Left colon (tissue), 2 donors: ENCODE data around the gene TRIM40. TPM values are rescaled to one million over a fixed set of nuclear protein-coding genes. Genes with fewer than 3 reads are reported as not detected.
"Not testable (repeated sequence)": the region's sequence is repeated elsewhere in the genome, so short reads cannot be mapped to it uniquely, and the experiment has no call there.

Experiments used
- ATAC-seq: fragments of 200-7000 bp; cut with Tn5 transposase; one replicate; pipeline ENCODE4 v1.9.1; 2020; ENCODE audit warnings: mild to moderate bottlenecking, moderate library complexity
- DNase-seq, 2 donors: peaks; one replicate each; pipeline ENCODE4 v3.0.0-alpha.2; 2020
- intact Hi-C, 2 donors: fragments of 100-400 bp; cut with DNase I in 1 of 2; cut with micrococcal nuclease in 1 of 2; formaldehyde crosslinking; loops; one replicate each; pipeline versions ENCODE4 v1.11.2 to v1.14.0; 2022; cut with DNase I, micrococcal nuclease
- total RNA-seq, 2 donors: library from RNA; stranded (reverse); fragmentation: NEBNext Ultra II Directional; extraction: Animal tissue kit (Norgen Biotek cat#: 25700); gene quantifications; one replicate each; pipeline ENCODE4 v1.2.1, GENCODE V29; 2021
- donor health status: DM: no; HTN: no; CAD: no.
- donor health status: DM: yes; HTN: yes; CAD: no.

Gene TRIM40
- total RNA-seq, 2 donors from 2014 or later: 13.2 to 30.7 TPM

DNA sequence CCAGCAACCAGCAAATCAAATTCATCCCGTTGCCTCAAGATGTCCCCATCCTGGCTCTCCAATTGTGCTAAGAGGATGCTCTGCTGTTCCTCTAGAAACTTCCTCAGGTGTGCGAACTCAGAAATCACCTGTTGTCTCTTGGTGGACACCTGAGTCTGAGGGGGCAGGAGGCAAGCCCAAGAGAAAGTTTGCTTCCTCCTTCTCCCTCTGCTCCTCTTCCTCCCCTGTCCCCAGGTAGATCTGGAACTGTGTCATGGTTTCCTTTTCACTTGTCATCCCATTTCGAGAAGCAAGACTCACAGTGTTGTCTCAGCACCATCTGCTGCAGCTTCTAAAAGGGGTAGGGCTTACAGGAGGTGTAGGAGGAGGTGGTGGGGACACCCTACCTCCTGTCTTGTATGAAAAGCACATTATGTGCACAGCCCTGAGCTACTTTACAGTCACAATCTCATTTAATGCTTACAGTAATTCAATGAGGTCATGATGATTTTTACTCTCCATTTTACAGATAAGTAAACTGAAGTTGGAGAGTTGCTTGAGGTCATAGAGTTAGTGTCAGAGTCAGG is 22.6 kb downstream of the TRIM40 start:
- intact Hi-C loops: no loop called here
- ATAC-seq (no peak), DNase-seq (no peak)

DNA sequence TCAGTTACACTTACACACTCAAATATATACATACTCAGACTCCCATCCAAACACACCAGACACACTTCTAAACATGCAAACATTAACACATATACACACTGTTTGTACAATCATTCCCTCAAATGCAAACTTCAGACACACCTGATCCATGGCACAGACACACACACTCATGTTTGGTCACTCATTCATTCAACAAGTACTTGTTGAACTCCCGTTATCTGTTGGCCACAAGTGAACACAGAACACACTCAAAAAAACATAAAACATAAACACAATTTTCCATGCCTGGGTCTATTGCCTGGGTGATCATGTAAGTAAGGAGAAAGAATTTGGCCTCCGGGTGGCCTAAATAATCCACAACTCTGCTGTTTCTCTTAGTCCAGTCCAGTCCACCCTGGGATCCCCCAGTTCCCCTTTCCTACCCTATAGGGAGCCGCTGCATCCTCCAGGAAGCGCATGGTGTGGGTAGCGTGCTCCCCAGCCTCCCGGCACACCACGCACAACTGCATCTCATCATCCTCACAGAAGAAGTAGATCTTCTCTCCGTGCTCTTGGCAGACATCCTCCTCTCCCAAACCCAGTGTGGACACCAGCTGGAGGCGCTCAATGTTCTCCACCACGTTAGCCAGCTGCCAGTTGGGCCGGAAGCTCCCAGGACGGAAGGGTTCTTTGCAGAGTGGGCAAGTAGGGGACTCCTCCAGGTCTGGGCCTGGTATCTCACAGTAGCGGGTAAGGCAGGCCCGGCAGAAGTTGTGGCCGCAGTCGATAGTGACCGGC is 24.3 kb downstream of the TRIM40 start:
- intact Hi-C loops: no loop called here
- no peak for ATAC-seq
- DNase-seq: no peak

DNA sequence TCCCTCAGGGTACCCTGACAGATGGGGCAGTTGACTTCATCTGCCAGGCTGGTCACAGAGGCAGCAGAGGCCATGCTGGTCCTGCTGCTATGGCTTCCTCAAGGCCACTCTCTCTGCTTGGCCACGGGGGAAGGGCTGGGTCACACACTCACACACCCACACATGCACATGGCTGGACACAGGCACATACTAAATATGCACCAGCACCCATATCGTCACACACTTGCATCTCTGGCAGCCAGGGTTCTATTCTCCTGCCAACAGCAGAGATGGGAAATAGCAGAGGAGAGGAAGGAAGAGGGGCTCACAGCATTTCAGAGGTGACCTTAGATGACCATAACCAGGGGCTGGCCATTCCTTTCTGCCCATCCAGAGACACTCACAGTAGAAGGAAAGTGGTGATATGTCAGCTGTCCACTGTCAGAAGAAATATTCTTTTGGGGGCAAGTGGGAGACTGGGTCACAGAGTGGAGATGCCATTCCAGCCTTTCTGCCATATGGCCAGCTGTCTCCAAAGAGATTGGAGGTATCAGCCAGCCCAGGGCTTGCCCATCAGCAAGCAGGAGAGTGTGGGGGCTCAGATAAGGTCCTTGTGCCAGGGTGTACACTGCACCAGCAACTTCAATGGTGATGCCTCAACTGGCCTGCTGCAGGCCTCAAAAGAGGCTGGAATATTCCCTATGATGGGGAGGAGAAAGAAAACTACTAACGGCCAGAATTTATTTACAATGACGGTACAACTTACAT is 25.0 kb downstream of the TRIM40 start, which contains the start of gene TRIM10:
TRIM10 (minus strand) TSS at position 427 of the 747 bp plus-strand sequence; CDS start at position 74, 353 bp downstream.
- intact Hi-C loops: no loop called here
- DNase-seq (no peak), ATAC-seq (no peak)

DNA sequence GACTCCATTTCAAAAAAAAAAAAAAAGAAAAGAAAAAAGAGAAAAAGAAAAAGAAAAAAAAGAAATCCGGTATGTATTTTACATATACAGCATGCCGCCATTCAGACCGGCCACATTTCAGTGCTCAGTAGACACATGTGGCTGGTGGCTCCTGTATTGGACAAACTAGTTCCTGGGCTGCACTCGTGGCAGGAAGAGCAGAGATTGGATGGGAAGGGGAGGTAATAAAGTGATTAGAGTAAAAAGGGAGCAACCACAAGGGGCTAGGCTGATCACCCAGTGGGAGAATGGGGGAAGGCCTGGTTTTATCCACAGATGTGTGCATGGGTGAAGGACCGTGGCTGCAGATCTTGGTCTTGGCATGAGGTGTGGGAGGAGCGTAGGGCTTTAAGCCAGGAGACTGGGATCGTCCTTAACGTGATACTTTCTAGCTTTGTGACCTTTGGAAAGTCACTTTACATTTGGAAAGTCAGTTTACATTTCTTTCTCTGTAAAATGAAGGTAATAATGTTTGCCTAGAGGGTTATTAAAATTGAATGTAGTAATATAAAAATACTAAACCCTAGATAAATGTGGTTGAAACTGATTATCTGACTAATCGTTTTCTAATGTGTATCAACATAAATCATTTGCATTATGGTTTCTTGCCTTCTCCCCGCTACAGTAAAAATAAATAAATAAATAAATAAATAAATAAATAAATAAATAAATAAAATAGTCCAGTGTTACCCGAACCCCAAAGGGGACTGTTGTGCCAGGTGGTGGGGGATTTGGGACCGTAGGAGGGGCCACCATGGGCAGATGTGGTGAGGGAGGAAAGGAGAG is 26.5 kb downstream of the TRIM40 start:
- intact Hi-C loops: no loop called here
- DNase-seq (peak; percentile 49 to 59), ATAC-seq (peak; percentile 44)

DNA sequence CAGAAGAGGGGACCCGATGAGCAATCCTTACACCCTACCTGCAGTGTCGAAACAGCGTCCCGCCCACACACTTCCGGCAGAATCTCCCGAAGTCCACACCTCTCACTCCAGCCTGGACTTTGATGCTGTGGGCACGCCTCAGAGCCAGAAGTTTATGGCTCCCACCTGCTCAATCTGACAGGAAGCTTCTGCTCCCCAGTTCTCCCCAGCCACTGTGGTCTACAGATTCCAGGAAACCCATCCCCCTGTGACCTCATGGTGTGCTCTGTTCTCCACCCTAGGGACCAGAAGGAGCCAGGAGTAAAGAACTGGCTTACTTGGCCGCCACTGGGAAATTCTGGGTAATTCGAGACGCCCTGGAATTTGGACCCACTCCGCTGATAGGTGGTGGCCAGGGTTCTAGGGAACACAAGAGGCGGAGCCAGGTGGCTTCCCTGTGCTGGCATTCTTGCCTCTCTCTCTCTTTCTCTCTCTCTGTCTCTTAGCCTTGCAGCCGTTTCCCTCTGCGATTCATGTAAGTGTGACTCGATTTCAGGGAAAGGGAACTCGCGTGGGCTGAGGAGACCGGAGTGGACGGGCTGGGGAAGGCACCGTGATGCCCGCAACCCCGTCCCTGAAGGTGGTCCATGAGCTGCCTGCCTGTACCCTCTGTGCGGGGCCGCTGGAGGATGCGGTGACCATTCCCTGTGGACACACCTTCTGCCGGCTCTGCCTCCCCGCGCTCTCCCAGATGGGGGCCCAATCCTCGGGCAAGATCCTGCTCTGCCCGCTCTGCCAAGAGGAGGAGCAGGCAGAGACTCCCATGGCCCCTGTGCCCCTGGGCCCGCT is 27.4 kb downstream of the TRIM40 start, which contains the start of gene TRIM15:
TRIM15 (plus strand) TSS at position 457 of the 828 bp plus-strand sequence; CDS start at position 596, 139 bp downstream.
- ATAC-seq (peak; percentile 82), DNase-seq (peak; percentile 91 to 95)
- intact Hi-C loops: no loop called here

DNA sequence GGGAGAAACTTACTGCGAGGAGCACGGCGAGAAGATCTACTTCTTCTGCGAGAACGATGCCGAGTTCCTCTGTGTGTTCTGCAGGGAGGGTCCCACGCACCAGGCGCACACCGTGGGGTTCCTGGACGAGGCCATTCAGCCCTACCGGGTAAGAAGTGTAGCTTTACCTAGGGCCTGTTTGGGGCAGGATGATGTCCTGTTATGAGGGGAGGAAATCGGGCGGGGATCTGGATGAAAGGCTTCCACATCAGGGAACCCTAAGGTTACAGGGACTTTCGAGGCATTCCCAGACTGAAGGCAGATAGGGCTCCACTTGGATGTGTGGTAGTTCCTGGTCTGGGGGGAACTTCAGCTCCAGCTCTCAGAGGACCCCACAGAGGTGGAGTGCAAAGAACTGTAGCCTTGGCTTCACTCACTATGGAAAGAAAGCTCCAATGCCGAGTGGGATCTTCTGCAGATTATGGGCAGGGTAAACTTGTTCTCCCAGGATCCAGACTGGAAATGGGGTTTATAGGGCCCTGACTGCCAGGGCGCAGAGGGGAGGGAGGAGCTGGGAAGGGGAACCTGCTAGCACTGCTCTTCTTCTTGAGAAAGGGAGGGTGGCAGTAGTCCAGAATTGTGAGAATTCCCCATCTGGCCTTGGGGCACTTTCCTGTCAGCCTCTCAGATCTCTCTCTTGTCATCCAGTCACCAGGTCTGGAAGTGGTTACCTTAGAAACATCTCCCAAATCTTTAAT is 28.1 kb downstream of the TRIM40 start:
- DNase-seq: peak in 1 of 2 donors; percentile 23
- peak; percentile 38 for ATAC-seq

DNA sequence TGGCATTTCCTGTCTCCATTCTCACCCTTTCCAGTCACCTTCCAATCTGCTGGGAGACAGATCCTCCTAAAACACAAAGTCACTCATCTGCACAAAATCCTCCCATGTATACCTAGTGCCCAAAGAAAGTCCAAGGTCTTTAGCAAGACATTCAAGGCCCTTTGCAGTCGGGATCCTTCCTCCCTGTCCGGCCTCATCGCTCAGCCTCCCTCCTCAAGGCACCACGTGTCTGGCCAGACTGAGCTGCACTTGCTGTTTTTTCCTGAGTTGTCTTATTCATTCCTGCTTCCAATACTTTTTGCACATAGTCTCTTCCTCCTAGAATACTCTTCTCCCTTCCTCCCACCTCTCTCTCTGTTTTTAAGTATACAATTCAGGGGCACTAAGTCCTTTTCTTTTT is 28.8 kb downstream of the TRIM40 start:
- no peak for ATAC-seq
- intact Hi-C loops: no loop called here
- DNase-seq: no peak

More for the DNA sequence above, 28.1 kb downstream of the TRIM40 start:
- intact Hi-C loops: no loop called here

DNA sequence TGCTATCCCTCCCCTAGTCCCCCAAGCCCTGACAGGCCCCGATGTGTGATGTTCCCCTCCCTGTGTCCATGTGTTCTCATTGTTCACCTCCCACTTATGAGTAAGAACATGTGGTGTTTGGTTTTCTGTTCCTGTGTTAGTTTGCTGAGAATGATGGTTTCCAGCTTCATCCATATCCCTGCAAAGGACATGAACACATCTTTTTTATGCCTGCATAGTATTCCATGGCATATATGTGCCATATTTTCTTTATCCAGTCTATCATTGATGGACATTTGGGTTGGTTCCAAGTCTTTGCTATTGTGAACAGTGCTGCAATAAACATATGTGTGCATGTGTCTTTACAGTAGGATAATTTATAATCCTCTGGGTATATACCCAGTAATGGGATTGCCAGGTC is 29.3 kb downstream of the TRIM40 start:
- ATAC-seq, DNase-seq, intact Hi-C loops: not testable (repeated sequence)

DNA sequence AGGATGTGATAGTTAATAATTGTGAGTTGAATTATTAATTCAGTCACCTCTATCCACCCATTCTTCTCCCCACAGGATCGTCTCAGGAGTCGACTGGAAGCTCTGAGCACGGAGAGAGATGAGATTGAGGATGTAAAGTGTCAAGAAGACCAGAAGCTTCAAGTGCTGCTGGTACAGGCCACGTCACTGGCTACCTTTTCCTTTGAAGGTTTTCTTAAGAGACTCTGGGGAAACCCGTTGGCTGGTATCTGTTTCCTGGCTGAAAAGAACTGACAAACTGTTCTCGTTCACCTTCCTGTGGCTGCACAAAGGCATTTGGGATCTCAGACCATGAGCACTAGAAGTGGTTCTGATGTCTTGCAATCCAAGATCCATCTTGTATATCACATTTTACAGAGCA is 31.2 kb downstream of the TRIM40 start:
- ATAC-seq (no peak), DNase-seq (no peak)
- intact Hi-C loops: no loop called here

DNA sequence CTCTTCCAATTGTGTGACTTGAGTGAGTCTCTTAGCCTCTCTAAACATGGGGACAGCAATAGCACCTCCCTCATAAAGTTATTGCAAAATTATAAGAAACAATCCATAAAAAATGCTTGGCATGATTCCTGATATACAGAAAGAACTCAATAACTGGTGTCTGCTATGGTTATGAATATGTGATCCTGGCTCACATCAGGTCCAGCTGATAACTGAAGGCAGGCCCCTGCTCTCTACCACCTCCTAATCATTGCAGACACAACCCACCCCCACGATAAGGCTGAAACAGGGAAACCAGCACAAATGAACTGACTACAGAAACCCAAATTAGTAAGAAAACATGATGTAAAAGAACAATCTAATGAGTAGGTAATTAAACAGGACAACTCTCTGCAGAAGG is 32.8 kb downstream of the TRIM40 start:
- intact Hi-C loops: no loop called here
- DNase-seq: no peak
- no peak for ATAC-seq

DNA sequence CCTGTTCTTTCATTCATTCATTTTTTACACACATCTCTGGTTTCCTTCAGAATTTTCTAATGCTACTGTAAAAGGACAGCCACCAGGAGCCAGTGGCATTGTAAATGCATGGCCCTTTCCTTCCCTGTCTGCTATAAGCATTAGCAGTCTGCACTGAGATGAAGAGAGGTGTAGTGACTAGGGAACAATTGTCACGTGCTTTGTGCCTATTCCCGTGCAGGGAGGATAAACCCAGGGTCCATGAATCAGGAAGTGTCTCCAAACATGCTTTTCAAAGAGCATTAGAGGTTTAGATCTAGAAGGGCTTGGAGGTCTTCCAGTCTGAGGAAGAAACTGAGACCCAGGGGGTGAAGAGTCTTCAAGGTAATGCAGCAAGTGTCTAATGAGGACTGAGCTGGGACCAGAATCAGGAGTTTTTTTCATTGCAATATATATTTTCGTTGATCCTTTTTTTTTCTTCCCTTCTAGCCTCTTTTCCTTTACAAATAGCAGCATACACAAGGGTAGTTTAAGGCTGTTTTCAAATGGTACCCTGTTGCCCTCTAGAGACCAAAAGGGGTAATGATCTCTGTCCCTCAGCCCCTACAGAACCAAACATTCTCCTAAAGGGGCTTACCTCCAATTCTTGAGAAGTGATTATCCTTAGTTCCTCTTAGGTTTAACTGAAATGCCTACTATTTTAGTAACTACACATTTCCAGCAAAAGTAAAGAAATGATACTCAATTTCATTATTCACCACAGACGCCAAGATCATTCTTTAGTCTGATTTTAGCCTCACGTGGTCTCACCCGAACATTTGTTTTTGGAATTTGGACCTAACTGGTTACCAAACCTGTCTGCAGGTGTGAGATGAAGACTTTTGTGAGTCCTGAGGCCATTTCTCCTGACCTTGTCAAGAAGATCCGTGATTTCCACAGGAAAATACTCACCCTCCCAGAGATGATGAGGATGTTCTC is 34.0 kb downstream of the TRIM40 start:
- DNase-seq: no peak
- peak; percentile 71 for ATAC-seq
- intact Hi-C loops: no loop called here

DNA sequence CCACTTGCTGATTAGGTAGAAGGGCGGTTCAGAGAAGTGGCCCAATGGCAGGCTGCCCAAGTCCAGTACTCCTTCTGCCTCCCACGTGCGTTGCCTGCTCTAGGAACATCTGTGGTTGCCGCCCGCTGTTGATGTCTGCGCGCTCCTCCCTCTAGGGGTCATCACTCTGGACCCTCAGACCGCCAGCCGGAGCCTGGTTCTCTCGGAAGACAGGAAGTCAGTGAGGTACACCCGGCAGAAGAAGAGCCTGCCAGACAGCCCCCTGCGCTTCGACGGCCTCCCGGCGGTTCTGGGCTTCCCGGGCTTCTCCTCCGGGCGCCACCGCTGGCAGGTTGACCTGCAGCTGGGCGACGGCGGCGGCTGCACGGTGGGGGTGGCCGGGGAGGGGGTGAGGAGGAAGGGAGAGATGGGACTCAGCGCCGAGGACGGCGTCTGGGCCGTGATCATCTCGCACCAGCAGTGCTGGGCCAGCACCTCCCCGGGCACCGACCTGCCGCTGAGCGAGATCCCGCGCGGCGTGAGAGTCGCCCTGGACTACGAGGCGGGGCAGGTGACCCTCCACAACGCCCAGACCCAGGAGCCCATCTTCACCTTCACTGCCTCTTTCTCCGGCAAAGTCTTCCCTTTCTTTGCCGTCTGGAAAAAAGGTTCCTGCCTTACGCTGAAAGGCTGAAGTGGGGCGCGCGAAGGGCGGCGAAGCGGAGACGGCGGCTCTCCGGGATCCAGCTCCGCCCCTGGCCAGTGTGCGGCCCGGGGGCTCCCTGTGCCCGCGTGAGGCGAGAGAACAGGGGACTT is 35.9 kb downstream of the TRIM40 start:
- peak; percentile 30 for ATAC-seq
- intact Hi-C loops: no loop called here
- DNase-seq: no peak

DNA sequence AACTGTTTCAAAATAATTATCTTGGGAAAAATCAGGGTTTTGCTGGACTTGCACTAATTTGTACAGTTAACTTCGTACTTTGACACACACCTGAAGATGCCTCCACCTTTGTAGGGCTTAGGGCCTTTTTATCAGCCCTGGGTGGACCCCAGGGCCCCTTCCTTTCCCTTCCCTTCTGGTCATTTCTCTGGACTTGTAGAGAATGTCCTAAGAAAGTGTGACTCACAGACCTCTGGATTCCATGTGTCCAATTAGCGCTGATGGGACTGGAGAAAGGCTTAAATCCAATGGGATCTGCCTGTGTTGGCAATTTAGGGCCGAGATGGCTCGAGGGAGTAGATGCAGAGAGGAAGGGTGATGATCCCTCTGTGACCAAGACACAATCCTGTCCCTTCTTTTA is 36.7 kb downstream of the TRIM40 start:
- intact Hi-C loops: no loop called here
- peak; percentile 4 for ATAC-seq
- DNase-seq: no peak

DNA sequence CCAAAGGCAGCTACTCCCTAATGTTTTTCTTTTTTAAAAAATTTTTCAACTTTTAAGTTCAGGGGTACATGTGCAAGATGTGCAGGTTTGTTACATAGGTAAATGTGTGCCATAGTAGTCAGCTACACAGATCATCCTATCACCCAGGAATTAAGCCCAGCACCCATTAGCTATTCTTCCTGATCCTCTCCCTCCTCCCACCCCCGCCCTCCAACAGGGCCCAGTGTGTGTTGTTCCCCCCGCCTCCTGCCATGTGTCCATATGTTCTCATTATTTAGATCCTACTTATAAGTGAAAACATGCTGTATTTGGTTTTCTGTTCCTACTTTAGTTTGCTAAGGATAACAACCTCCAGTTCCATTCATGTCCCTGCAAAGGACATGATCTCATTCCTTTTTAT is 39.8 kb downstream of the TRIM40 start:
- intact Hi-C loops: no loop called here
- DNase-seq (no peak), ATAC-seq (no peak)

DNA sequence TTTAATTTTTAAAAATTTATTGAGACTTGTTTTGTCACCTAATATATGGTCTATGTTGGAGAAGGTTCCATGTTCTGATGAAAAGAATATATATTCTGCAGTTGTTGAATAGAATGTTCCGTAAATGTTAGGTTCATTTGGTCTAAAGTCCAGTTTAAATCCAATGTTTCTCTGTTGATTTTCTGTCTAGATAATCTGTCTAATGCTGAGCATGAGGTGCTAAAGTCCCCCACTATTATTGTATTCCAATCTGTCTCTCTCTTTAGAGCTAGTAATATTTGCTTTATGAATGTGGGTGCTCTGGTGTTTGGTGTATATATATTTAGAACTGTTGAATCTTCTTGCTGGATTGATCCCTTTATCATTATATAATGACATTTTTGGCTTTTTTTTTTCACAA is 42.9 kb downstream of the TRIM40 start:
- intact Hi-C loops: no loop called here
- DNase-seq (no peak), ATAC-seq (no peak)

DNA sequence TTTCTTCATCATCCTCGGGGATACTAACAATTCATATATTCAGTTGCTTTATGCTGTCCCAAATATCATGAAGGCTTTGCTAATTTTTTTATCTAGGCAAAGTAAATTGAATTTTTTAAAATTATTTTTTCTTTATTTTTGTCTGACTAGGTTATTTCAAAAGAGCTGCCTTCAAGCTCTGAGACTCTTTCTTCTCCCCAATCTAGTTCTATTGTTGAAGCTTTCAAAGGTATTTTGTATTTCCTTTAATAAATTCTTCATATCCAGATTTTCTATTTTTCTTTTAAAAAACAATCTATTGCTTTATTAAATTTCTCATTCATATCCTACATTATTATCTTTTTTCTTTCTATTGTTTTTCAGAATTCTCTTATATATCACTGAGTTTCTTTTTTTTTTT is 44.2 kb downstream of the TRIM40 start:
- intact Hi-C loops: no loop called here
- ATAC-seq (no peak), DNase-seq (no peak)
